HG03432 (cell line): Measurements from ENCODE around the gene FAM72D.
"Not testable (repeated sequence)": the region's sequence is repeated elsewhere in the genome, so short reads cannot be mapped to it uniquely, and the experiment has no call there.

Experiments used
- ATAC-seq: cut with Tn5 transposase; IDR thresholded peaks from one replicate; pipeline ENCODE4 v1.9.1; 2021; ENCODE audit warnings: mild to moderate bottlenecking, moderate library complexity; ENCODE audit not compliant: unreplicated experiment

FAM72D gene

DNA sequence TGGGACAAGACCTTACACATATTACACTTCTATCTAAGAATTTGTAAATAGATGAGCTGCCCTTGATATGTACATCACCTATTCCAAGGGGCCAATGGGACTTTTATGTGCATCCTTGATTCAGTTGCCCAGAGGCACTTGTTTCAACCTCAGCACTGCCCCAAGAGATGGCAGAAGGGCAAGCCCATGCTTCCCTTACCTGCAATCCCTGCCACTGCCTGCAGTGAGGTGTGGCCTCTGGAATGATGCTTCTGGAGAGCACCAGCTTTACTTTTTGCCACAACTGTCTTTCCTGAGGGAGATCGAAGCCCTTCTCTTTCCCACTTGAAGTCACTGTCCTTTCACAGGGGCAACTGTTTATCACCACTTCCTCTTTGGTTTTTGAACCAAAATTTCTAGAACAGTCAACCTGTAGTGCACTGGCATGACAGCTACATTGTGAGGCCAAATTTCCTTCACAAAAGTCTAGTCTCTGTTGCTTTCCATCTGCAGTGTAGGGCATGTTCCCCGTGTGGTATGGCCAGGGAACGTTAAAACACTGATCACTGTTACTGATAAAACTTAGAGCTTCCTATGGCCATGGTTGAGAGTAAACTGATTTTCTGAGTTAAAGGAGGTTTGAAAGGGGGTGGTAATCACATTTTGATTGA lies 48.6 kb downstream of the FAM72D start:
- ATAC-seq = not testable (repeated sequence)

DNA sequence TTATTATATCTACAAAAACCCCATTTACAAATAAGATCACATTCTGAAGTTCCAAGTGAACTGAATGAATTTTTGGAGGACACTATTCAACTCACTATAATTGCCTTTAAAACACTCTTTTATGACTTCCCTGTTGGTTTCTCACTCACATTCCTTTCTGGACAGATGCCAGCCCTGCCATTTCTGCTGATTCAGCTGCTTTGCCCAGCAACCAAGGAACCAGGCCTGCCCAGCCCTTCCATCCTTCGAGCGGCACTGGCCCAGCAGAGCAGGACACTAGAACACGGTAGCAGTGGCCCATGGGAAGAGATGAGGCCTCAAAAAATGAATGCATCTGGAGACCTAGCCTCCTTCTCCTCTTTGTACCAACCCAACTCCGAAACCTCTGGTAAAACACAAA lies 50.5 kb downstream of the FAM72D start:
- ATAC-seq = not testable (repeated sequence)

DNA sequence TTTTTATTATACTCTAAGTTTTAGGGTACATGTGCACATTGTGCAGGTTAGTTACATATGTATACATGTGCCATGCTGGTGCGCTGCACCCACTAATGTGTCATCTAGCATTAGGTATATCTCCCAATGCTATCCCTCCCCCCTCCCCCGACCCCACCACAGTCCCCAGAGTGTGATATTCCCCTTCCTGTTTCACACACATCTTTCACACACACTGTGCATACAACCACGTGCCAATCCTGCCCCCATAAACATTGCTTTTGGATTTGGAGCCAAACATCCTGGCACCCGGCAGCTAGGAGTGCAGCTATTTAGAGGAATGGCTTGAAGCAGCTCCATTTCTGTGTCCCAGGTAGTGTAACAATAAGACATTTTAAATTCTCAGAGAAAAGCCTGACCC lies 51.4 kb downstream of the FAM72D start:
- not testable (repeated sequence) for ATAC-seq

DNA sequence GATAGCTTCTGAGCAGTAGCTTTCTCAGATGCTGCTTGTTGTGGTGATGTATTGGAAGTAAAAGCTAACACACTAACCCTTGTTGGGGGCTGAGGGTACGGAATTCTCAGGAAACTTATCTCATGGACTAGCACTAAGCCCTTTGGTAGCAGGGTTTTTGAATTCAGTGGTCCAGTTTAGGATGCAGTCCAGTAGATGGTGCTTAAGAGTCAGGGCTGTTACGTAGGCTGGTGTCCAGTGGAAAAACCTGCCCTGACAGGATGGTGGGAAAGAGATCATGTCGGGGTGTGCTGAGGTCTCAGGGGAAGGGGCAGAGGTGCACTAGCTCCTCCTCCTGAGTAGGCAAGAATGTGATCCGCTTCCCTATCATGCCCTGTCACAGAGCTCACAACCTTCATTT lies 59.6 kb downstream of the FAM72D start:
- not testable (repeated sequence) for ATAC-seq

DNA sequence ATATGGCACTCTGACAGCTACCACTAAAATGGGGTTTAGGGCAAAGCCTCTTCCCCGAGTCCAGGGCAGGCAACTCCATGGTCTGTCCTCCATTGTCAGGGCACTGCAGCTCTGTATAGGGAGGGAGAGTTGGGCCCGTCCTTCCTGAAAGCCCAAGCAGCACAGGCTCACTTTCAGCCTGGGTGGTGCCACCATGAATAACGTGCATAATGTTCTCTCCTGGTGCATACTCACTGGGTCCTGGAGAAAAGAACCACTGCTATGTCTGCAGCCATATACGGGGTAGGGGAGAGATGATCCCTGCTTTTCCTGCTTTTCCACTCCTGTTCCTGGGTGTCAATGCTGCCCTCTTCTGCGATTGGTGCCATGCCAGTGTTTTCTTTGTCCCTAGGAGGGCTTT lies 60.1 kb downstream of the FAM72D start:
- not testable (repeated sequence) for ATAC-seq

DNA sequence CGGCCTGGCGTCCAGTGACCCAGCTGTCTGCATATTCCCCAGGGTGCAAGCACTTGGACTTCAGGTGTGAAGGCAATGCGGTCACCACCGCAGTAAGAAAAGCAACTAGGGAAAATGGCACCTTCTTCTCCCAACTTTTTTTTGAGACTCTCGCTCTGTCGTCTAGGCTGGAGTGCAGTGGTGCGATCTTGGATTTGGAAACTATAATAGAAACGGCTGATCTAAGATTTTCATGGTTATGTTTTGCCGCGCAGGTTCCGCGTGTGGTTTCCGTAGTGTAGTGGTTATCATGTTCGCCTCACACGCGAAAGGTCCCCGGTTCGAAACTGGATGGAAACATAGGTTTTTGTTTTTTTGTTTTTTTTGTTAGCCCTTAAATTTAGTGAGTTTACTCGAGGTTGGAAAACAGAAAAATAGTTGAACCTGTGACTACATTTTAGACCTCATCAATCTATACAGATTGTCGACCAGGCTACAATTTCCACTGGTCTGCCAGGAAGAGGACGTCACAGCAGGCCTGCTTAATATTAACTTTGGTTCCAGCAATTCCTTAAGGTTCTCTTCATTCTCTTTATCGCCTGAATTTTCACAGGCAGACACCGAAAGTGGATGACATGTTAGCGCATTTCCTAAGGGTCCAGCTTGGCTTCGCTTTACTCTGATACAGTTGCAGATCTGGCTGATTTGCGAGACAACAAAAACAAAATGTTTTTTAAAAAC lies 61.3 kb downstream of the FAM72D start:
- ATAC-seq = peak; percentile 47

DNA sequence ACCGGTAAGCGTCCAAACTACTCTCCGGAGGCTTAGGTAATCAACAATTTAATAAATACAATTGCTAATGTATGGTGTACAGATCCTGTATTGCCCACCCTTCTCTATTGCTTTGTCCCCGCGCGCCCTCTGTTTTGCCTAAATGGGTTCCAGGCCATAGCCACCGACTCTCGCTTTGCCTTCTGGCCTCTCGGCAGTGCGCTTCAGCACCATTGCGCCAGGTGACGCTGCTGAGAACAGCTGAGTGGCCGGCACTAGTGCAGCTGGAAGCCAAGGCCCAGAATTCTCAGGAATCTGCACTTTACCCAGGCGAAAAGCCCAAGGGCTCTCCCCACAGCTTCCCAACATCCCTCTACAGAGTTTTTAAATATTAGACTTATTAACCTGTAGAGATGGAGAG lies 61.9 kb downstream of the FAM72D start:
- not testable (repeated sequence) for ATAC-seq

DNA sequence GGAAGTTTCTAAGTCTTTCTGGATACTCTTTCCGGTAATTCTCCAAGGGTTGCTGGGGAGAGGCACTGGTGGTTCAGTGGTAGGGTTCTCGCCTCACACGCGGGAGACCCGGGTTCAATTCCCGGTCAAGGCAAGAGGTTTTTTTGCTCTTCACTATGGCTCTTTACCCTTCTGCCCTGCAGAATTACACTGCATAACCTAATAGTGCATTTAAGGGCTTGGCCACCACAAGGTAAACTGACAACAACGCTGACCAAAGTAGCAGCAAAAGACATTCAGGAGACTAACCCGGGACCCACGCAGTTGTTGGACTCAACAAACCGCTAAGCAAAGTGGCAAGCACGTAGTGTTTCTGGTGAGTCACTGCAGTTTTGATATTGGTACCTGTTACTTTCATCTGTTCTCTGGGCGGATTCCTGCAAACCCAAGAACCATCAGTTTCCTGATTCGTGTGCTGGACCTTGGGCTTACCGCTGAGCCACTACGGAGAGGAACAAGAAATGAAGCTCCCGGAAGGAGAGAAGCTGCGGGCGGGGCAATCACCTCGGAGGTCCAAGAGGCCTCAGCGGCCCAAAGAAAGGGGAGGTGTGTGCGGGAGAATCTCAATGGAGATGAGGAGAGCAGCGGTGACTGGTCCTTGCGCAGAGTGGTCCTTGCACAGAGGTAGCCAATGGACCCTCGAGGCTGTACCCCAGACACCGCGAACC lies 65.4 kb downstream of the FAM72D start:
- ATAC-seq = peak; percentile 79
